Measurements from ENCODE around the gene ARHGEF37. TPM values are rescaled to one million over a fixed set of nuclear protein-coding genes. Genes with fewer than 3 reads are reported as not detected.
"Not testable (repeated sequence)": the region's sequence is repeated elsewhere in the genome, so short reads cannot be mapped to it uniquely, and the experiment has no call there.

ARHGEF37 gene
- total RNA-seq, 1 donor from 2014 or later: 8.5 TPM

- DNase-seq (ENCODE audit: extremely low read depth, low read depth, low spot score): no peak
Observed at GRCh38 chr5:149643781-149644180, 62.5 kb downstream of the ARHGEF37 start.

- no peak for DNase-seq (ENCODE audit: extremely low read depth, low read depth, low spot score)
Observed at GRCh38 chr5:149644629-149645028, 63.3 kb downstream of the ARHGEF37 start.

GRCh38 chr5:149645236-149645635, 63.9 kb downstream of the ARHGEF37 start:
- DNase-seq (ENCODE audit: extremely low read depth, low read depth, low spot score): no peak

GRCh38 chr5:149645725-149646124, 64.4 kb downstream of the ARHGEF37 start:
- DNase-seq (ENCODE audit: extremely low read depth, low read depth, low spot score): no peak

- no peak for DNase-seq (ENCODE audit: extremely low read depth, low read depth, low spot score)
Observed at GRCh38 chr5:149646564-149646963, 65.3 kb downstream of the ARHGEF37 start.

DNA sequence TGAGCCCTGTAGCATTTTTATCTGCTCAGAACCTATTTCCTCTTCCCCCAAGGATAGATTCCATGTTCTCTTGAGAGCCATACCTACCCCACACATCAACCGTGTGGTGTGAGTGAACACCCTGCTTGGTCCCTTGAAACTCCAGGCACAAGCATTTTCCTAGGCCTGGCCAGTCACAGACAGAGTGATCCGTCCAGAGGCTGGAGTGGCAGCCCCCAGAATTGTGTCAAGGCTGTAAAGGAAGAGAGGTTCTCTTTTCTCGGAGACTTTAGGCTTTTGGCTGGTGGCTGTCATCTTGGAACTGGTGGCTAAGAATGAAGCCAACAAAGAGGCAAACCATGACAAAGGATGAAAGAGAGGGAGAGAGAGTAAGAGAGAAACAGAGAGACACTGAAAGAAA, 66.0 kb downstream of the ARHGEF37 start:
- DNase-seq (ENCODE audit: extremely low read depth, low read depth, low spot score): no peak

DNA sequence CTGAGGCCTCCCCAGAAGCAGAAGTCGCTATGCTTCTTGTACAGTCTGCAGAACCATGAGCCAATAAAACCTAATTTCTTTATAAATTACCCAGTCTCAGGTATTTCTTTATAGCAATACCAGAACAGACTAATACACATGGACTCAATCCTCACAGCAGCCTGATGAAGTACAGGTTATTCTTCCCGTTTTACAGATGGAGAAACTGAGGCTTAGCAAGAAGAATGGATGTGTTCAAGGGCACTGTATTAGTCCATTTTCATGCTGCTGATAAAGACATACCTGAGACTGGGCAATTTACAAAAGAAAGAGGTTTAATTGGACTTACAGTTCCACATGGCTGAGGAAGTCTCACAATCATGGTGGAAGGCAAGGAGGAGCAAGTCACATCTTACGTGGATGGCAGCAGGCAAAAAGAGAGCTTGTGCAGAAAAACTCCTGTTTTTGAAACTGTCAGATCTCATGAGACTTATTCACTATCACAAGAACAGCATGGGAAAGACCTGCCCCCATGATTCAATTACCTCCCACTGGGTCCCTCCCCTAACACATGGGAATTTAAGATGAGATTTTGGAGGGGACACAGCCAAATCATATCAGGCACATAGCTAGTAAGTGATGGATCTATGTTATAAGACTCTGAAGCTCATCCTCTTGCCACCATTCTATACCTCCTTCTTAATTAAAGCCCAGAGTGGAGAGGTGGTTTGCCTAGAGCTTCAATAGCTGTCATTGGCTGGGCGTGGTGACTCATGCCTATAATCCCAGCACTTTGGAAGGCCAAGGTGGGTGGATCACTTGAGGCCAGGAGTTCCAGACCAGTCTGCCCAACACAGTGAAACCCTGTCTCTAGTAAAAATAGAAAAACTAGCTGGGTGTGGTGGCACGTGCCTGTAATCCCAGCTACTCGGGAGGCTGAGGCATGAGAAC, 67.4 kb downstream of the ARHGEF37 start:
- DNase-seq (ENCODE audit: extremely low read depth, low read depth, low spot score): not testable (repeated sequence)

DNA sequence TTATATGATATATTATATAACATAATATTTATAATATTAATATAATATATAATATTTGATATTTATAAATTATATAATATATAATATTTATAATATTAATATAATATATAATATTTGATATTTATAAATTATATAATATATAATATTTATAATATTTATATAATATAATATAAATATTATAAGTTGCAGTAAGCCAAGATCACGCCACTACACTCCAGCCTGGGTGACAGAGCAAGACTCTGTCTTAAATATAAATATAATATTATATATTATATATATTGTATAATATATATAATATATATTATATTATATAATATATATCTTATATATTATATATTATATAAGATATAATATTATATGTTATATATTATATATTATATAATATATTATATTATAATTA, 68.4 kb downstream of the ARHGEF37 start:
- not testable (repeated sequence) for DNase-seq (ENCODE audit: extremely low read depth, low read depth, low spot score)

- DNase-seq (ENCODE audit: extremely low read depth, low read depth, low spot score): no peak
Observed at GRCh38 chr5:149651686-149652085, 70.4 kb downstream of the ARHGEF37 start.

GRCh38 chr5:149652697-149653096, 71.4 kb downstream of the ARHGEF37 start:
- DNase-seq (ENCODE audit: extremely low read depth, low read depth, low spot score): no peak

DNA sequence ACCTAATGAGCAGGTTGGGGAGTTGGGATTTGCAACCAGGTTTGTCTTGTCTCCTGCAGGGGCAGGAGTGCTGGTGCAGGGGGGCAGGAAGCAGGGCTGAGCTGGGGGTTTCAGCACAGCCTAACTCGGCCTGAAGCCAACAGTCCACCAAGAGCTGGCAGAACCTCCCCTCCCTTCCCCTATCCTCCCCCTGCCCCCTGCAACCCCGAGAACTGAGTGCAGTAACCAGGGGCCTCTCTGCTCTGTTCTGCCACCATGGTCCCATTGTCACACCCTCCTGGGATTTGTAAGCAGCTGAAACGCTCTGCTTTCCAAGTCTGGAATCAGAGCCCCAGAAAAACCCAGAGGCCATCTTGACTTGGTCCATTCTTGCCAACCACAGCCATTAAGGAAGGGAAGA, 72.9 kb downstream of the ARHGEF37 start:
- no peak for DNase-seq (ENCODE audit: extremely low read depth, low read depth, low spot score)

DNA sequence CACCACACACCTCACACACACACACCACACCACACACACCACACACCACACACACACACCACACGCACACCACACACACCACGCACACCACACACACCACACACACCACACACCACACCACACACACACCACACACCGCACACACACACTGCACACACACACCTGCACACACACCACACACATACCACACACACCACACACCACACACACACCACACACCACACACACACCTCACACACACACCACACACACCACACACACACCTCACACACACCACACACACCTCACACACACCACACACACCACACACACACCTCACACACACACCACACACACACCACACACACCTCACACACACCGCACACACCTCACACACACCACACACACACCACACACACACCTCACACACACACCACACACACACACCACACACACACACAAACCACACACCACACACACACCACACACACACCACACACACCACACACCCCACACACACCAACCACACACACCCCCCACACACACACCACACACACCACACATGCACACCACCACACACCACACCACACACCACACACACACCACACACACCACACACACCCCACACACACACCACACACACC, 73.7 kb downstream of the ARHGEF37 start:
- no peak for DNase-seq (ENCODE audit: extremely low read depth, low read depth, low spot score)

- DNase-seq (ENCODE audit: extremely low read depth, low read depth, low spot score): no peak
Observed at GRCh38 chr5:149656576-149657182, 75.4 kb downstream of the ARHGEF37 start.

GRCh38 chr5:149657324-149657723, 76.0 kb downstream of the ARHGEF37 start:
- no peak for DNase-seq (ENCODE audit: extremely low read depth, low read depth, low spot score)

GRCh38 chr5:149658299-149658698, 77.0 kb downstream of the ARHGEF37 start:
- no peak for DNase-seq (ENCODE audit: extremely low read depth, low read depth, low spot score)

GRCh38 chr5:149664083-149664482, 82.8 kb downstream of the ARHGEF37 start:
- DNase-seq (ENCODE audit: extremely low read depth, low read depth, low spot score): no peak

DNA sequence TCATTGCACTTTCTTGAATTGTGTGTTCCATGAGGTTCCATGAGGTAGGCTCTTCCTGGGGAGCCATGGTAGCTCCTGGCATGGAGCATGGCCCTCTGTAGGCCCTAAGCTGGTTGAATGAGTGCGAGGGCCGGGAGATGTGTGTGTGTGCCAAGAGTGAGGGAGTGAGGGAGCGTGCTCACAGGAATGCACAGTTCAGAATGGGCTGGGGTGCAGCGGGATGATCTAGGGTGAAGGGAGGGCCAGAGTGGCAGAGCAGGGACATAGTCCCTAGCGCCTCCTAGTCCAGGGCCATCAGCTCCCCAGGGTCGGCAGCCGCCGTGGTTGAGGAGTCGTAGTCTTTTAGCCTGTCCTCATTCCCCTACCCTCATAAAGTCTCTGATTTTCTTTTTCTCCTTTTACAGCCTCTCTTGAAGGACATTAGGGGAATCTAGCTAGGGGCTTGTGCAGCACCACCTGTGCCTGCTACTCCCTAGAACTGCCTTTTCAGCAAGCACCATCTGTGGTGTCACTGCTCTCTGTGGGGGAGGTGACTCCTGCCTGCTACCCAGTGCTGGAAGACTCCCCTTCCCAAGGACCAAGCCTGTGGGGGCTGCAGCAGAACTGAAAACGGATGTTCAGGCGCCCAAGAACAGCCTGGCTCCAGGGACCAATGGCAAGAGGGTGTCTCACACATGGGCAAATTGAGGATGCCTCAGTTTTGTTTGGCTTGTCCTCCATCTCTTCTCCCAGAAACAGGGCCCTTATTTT, 83.5 kb downstream of the ARHGEF37 start:
- no peak for DNase-seq (ENCODE audit: extremely low read depth, low read depth, low spot score)

GRCh38 chr5:149665416-149666175, 84.3 kb downstream of the ARHGEF37 start:
- no peak for DNase-seq (ENCODE audit: extremely low read depth, low read depth, low spot score)

- no peak for DNase-seq (ENCODE audit: extremely low read depth, low read depth, low spot score)
Observed at GRCh38 chr5:149666212-149666852, 85.0 kb downstream of the ARHGEF37 start.
